ENCODE results near the gene KLF9.

Gene KLF9
- total RNA-seq: 31.1 to 192 (median 80.8) reads per million in 9 experiments

DNA sequence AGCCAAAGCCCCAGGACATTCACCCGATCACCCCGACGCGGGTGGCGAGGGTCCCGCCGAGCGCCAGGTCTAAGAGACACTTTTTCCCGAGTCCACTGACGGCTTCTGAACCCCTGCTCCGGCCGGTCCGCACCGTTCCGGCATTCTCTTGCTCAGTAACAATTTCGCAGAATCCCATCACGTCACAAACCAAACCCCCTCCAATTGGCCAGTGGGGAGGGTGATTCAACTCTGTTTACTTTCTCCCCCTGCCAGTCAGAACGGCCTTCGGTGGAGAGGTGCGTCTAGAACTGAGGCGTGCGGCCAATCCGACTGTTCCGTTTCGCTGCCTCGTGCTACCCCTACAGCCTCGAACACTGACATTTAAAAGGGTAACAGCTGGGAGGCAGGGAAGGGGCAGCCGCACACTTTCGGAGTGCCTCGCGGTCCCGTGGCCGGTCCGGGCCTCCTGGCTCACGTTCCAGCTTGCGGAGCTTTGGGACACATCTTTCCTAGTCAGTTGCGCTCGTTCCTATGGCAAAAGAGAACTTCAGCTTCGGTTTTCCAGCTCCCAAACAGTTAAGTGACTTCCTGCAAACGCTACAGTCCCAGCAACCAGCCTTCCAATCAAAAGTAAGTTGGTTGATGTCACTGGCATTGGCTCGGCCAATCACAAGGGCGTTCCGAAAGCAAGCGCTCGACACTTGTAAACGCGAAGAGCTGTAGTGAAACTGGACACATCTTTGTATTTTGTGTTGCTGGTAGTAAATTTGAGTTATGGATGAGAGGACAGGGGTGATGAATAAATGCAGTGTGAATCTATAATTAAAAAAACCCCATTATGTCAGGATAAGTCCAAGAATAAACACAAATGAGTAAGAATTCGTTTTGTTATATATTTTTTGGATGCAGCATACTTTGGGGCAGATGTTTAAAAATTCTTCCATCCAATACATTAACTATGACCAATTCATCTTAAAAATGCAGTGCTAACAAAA, at the start of gene KLF9:
KLF9 (minus strand) TSS at position 859 of the 977 bp plus-strand sequence. CDS start 1,294 bp downstream, outside the sequence.
- peak; percentile 84 to 90 (median 88) for DNase-seq
- H3K36me3 Mint-ChIP-seq (ENCODE audit: insufficient read depth): peaks cover 39% of the 10 kb centered on the region
- H3K27me3 Mint-ChIP-seq: no peaks in the 10 kb centered on the region
- peak; percentile 77 for ATAC-seq (replicated peaks)
- H3K4me3 Mint-ChIP-seq: peak within 1 kb of the TSS; percentile 97 to 99
- H3K4me1 Mint-ChIP-seq (ENCODE audit: low read depth in 2 of 2): peaks cover 35 to 46% of the 10 kb centered on the region in 2 donors
- H3K9me3 Mint-ChIP-seq: no peaks in the 10 kb centered on the region
- H3K27ac Mint-ChIP-seq: peak within 1 kb of the TSS; percentile 100

DNA sequence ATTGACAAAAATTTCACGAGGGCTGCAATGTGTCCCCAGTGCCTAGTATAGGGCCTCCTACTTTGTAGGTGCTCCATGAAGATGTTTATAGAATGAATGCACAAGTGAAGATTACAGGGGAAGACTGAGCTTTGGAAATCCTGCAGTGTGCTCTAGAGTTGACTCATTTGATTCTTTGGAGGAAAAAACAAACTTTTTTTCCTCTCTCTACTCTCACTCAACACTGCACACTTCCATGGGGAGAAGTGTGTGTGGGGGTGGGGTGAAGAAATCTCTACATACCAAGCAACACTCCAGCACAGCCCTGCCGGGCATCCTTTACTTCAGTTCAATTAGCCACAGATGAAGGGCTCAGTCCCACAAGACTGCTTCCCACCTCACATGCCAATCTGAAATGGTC, 49.4 kb upstream of the KLF9 start:
- DNase-seq: no peak
- H3K27me3 Mint-ChIP-seq: no peaks in the 10 kb centered on the region
- H3K9me3 Mint-ChIP-seq: no peaks in the 10 kb centered on the region
- H3K36me3 Mint-ChIP-seq (ENCODE audit: insufficient read depth): no peaks in the 10 kb centered on the region
- peaks cover 3 to 5% of the 10 kb centered on the region in 2 donors for H3K4me1 Mint-ChIP-seq (ENCODE audit: low read depth in 2 of 2)
- H3K27ac Mint-ChIP-seq: no peak overlapping the region
- no peak overlapping the region for H3K4me3 Mint-ChIP-seq
- no peak for ATAC-seq (replicated peaks)

DNA sequence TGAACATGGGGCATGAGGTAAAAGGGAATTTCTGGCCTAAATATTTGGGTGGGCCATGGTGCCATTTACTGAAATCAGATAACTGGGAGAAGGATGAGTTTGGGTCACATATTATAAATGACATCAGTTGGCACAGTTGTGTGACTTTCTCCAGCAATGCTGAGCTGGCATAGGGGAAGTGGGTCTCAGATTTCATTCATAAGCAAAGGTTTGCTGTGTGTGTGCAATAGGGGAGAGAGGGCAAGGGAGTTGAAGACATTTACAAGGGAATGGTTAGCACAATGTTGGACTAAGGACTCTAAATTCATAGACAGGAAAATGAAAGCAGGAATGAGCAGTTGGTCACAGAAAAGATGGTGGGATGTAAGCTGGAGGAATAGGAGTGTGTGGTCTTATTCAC, 47.8 kb upstream of the KLF9 start:
- Mint-ChIP-seq H3K4me3 (no peak overlapping the region), H3K36me3 (ENCODE audit: insufficient read depth) (no peaks in the 10 kb centered on the region), H3K27ac (no peak overlapping the region), H3K9me3 (no peaks in the 10 kb centered on the region), H3K27me3 (no peaks in the 10 kb centered on the region), H3K4me1 (ENCODE audit: low read depth in 2 of 2) (peaks cover 3 to 4% of the 10 kb centered on the region in 2 donors)
- ATAC-seq (replicated peaks): no peak
- no peak for DNase-seq

DNA sequence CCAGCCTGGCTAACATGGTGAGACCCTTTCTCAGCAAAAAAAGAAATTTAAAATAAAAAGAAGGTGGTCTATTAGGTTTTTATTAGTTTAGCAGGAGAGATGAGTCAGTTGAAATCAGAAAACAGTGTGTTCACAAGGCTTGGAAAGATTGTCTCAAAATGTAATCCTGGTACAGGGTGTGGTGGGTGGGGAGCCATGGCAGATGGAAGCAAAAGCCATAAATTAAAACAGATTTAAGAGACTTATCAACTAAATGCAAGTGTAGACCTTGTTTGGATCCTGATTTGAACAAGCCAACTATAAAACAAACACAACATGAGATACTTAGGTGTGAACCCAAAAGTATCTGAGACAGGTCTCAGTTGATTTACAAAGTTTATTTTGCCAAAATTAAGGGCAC, 42.8 kb upstream of the KLF9 start:
- Mint-ChIP-seq H3K4me1 (ENCODE audit: low read depth in 2 of 2) (no peaks in the 10 kb centered on the region), H3K27me3 (no peaks in the 10 kb centered on the region), H3K27ac (no peak overlapping the region), H3K4me3 (no peak overlapping the region), H3K9me3 (no peaks in the 10 kb centered on the region), H3K36me3 (ENCODE audit: insufficient read depth) (no peaks in the 10 kb centered on the region)
- ATAC-seq (replicated peaks) (no peak), DNase-seq (no peak)

DNA sequence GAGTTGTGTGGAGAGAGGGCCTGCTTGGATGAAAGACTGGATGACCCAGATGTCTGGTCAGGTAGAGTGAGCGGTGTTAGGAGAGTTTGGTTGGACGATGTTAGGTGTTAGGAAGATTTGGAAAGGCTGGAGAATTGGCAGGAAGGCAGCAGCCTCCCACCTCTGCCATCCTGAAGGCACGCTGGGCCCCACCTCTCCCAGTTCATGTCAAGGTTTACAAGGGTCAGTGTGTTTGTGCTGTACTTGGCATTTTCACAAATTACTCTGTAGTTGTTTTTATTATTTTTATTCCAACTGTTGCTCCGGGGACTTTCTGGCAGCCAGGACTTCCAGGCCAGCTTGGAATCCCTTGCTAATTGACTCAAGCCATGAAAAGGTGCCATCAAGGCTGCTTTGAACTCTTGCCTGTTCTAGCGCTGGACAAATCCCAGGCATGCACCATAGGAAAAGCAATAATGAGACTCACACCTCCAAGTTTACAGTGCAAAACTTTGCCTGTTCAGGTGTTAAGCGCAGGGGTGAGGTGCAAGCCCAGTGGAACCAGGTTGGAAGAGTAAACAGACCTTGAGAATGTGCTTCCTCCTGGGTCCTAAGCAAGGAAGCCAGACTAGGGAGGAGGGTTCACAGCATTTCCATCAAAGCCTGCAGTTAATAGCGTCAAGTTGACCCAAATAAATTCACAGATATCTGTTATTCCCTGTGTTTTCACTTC, 41.7 kb upstream of the KLF9 start:
- Mint-ChIP-seq H3K27ac (no peak overlapping the region), H3K9me3 (no peaks in the 10 kb centered on the region), H3K4me1 (ENCODE audit: low read depth in 2 of 2) (no peaks in the 10 kb centered on the region), H3K4me3 (no peak overlapping the region), H3K36me3 (ENCODE audit: insufficient read depth) (no peaks in the 10 kb centered on the region), H3K27me3 (no peaks in the 10 kb centered on the region)
- ATAC-seq (replicated peaks): no peak
- DNase-seq: no peak

DNA sequence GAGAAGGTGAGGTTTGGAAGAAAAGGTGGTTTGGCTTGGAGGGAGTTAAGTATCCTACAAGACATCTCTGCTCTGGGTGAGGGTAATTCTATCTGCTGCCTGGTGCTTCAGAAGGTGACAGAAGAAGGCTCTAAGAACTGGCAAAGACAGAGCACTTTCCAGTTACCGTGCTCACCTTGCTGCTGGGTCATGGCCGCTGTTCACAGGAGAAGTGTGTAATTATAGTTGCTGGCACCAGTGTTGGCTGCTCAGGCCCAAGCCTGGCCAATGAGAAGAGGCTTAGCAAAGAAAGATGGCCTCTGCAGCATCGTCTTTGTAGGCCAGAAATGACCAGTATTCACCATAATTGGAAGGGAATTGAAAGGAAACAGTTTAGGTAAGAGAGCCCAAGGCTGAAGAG, 37.9 kb upstream of the KLF9 start:
- H3K4me1 Mint-ChIP-seq (ENCODE audit: low read depth in 2 of 2): no peaks in the 10 kb centered on the region
- H3K4me3 Mint-ChIP-seq: no peak overlapping the region
- H3K27ac Mint-ChIP-seq: no peak overlapping the region
- ATAC-seq (replicated peaks): no peak
- no peaks in the 10 kb centered on the region for H3K9me3 Mint-ChIP-seq
- DNase-seq: no peak
- H3K36me3 Mint-ChIP-seq (ENCODE audit: insufficient read depth): no peaks in the 10 kb centered on the region
- H3K27me3 Mint-ChIP-seq: no peaks in the 10 kb centered on the region

DNA sequence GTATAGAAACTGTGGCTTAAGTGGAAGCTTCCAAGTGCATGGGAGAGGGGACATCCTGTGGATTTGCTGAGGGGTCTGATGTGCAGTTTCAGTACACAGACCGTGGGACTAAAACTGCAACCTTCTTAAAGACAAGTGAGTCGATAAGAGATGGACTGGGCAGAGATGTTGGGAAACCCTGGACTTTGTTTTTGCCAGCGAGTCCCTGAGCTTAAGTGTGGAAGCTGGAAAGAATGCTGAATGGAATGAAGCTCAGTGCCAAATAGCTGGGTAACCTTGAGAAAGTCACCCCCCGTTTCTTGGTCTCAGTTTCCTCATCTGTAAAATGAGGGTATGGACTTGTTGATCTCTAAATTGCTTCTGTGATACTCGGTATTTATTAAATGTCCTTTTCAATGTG, 37.3 kb upstream of the KLF9 start:
- Mint-ChIP-seq H3K27me3 (no peaks in the 10 kb centered on the region), H3K27ac (no peak overlapping the region), H3K36me3 (ENCODE audit: insufficient read depth) (no peaks in the 10 kb centered on the region), H3K4me3 (no peak overlapping the region), H3K4me1 (ENCODE audit: low read depth in 2 of 2) (no peaks in the 10 kb centered on the region), H3K9me3 (no peaks in the 10 kb centered on the region)
- no peak for DNase-seq
- ATAC-seq (replicated peaks): no peak

DNA sequence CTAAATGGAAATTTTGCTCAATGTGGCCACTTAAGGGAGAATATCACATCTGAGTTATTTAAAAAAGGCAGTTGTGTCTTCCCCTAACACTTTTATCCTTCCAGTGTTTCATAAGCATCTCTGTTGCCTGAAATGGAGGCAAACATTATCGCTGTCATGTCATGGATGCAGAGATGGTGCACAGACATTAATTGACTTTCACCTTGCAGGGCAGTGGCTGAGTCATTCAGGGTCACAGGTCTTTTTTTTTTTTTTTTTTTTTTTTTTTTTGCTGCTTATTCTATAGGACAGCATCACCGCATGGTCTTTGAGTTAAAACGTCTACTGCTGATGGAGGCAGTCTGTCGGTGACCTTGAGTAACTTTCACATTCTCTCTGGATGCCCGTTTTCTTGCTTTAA, 36.3 kb upstream of the KLF9 start:
- H3K4me3 Mint-ChIP-seq: no peak overlapping the region
- ATAC-seq (replicated peaks): no peak

DNA sequence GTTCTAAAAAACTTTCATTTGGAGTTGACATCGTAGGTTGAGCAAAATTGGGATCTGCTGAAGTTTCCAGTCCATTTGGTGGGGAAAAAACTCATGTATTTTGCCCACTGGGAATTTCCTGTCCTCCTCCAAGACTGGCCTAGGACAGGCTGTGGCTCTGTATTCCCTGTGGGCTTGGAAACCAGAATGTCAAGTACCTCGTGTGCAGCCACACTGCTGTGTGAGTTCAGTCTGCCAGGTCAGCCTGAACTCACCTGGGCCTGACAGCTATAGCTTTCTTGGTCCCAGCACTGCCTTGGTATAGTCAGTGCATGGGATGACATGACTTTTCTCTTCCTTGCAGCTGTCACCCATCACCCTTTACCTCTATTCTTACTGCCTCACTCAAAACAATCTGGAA, 35.0 kb upstream of the KLF9 start:
- Mint-ChIP-seq H3K4me3 (no peak overlapping the region), H3K27me3 (no peaks in the 10 kb centered on the region), H3K4me1 (ENCODE audit: low read depth in 2 of 2) (no peaks in the 10 kb centered on the region), H3K27ac (no peak overlapping the region), H3K36me3 (ENCODE audit: insufficient read depth) (no peaks in the 10 kb centered on the region), H3K9me3 (no peaks in the 10 kb centered on the region)
- no peak for DNase-seq
- no peak for ATAC-seq (replicated peaks)

More for the DNA sequence above, 36.3 kb upstream of the KLF9 start:
- Mint-ChIP-seq H3K27ac (no peak overlapping the region), H3K4me1 (ENCODE audit: low read depth in 2 of 2) (no peaks in the 10 kb centered on the region), H3K9me3 (no peaks in the 10 kb centered on the region), H3K36me3 (ENCODE audit: insufficient read depth) (no peaks in the 10 kb centered on the region), H3K27me3 (no peaks in the 10 kb centered on the region)
- DNase-seq: no peak

DNA sequence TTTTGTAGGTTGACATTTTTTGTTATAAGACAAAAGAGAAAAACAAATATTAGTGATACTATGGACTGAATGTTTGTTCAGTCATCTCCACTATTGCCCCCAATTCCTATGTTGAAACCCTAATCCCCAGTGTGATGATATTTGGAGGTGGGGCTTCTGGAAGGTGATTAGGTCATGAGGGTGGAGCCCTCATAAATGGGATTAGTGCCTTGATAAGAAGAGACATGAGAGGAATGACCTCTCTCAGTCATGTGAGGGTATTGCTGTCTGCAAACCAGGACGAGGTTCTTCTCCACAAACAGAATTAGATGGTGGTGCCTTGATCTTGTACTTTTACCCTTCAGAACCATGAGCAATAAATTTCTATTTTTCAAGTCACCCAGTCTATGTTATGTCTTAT, 34.5 kb upstream of the KLF9 start:
- Mint-ChIP-seq H3K27me3 (no peaks in the 10 kb centered on the region), H3K27ac (no peak overlapping the region), H3K4me3 (no peak overlapping the region), H3K36me3 (ENCODE audit: insufficient read depth) (no peaks in the 10 kb centered on the region), H3K9me3 (no peaks in the 10 kb centered on the region), H3K4me1 (ENCODE audit: low read depth in 2 of 2) (no peaks in the 10 kb centered on the region)
- DNase-seq (no peak), ATAC-seq (replicated peaks) (no peak)

DNA sequence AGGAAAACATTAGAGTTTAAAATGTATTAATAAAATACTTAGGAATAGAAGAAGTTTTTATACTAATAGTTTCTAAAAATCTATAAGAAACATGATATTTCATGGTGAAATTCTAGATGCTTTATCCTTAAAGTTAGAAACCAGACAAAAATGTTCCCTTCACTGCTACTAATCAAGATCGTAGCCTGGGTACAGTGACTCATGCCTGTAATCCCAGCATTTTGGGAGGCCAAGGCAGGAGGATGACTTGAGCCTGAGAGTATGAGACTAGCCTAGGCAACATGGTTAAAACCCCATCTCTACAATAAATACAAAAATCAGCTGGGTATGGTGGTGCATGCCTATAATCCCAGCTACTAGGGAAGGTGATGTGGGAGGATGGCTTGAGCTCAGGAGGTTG, 30.4 kb upstream of the KLF9 start:
- no peaks in the 10 kb centered on the region for H3K9me3 Mint-ChIP-seq
- no peaks in the 10 kb centered on the region for H3K4me1 Mint-ChIP-seq (ENCODE audit: low read depth in 2 of 2)
- peak overlapping the region in 1 of 2 donors; percentile 57 for H3K27ac Mint-ChIP-seq
- H3K36me3 Mint-ChIP-seq (ENCODE audit: insufficient read depth): no peaks in the 10 kb centered on the region
- H3K4me3 Mint-ChIP-seq: no peak overlapping the region
- DNase-seq: no peak
- H3K27me3 Mint-ChIP-seq: no peaks in the 10 kb centered on the region
- no peak for ATAC-seq (replicated peaks)

DNA sequence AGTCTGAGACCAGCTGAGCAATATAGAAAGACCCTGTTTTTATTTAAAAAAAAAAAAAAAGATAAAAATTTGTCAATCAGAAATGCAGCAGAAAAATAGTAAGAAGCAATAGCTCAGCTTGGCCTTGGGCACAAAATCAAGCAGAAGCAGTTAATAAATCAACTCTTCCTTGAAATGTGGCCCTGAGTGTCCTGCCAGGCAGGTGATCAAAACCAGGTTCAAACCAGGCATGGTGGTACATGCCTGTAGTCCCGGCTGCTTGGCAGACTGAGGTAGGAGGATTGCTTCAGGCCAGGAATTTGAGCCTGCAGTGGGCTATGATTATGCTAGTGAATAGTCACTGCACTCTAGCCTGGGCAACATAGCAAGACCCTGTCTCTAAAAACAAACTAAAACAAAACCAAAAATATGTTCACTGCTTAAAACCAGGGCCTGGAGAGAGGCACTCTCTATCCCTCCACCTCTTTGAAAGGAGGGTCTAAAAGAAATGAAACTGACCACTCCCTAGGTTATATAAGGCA, 27.9 kb upstream of the KLF9 start:
- no peaks in the 10 kb centered on the region for H3K9me3 Mint-ChIP-seq
- H3K4me3 Mint-ChIP-seq: no peak overlapping the region
- ATAC-seq (replicated peaks): no peak
- no peaks in the 10 kb centered on the region for H3K36me3 Mint-ChIP-seq (ENCODE audit: insufficient read depth)
- DNase-seq: no peak
- H3K4me1 Mint-ChIP-seq (ENCODE audit: low read depth in 2 of 2): peaks cover 5 to 6% of the 10 kb centered on the region in 2 donors
- H3K27me3 Mint-ChIP-seq: peaks cover 0 to 10% of the 10 kb centered on the region in 2 donors
- H3K27ac Mint-ChIP-seq: no peak overlapping the region

DNA sequence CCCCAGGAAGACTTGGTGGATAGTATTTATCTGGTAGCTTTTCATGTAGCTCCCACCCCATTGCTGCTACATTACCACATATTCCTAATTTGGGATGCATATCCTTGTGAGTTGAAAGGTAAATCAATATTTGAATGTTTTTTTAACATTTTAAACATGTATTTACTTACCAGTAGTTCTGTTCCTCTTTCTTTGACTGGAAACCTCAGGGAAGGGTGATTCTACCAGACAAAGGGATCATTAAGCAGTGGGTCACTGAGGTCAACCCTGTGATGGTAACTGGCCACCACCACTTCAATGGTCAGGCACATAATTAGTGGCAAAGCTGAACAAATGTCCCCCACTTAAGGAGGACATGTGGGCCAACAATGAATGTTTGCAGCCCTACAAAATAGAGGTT, 27.2 kb upstream of the KLF9 start:
- no peak overlapping the region for H3K27ac Mint-ChIP-seq

More for the DNA sequence above, 27.2 kb upstream of the KLF9 start:
- Mint-ChIP-seq H3K27me3 (peaks cover 0 to 10% of the 10 kb centered on the region in 2 donors), H3K4me3 (no peak overlapping the region), H3K9me3 (no peaks in the 10 kb centered on the region), H3K4me1 (ENCODE audit: low read depth in 2 of 2) (peaks cover 5 to 6% of the 10 kb centered on the region in 2 donors), H3K36me3 (ENCODE audit: insufficient read depth) (no peaks in the 10 kb centered on the region)
- ATAC-seq (replicated peaks) (no peak), DNase-seq (no peak)
